AG08396 (cell line): Measurements from ENCODE around the gene RTP3.
A peak's percentile ranks its signal among the peaks of the same experiment; 100 is the strongest.
"Not testable (repeated sequence)": the region's sequence is repeated elsewhere in the genome, so short reads cannot be mapped to it uniquely, and the experiment has no call there.

Experiments
- DNase-seq: peaks from one replicate; pipeline ENCODE4 v3.0.0; 2012; ENCODE audit warnings: low spot score, mixed read lengths

The RTP3 gene

DNA sequence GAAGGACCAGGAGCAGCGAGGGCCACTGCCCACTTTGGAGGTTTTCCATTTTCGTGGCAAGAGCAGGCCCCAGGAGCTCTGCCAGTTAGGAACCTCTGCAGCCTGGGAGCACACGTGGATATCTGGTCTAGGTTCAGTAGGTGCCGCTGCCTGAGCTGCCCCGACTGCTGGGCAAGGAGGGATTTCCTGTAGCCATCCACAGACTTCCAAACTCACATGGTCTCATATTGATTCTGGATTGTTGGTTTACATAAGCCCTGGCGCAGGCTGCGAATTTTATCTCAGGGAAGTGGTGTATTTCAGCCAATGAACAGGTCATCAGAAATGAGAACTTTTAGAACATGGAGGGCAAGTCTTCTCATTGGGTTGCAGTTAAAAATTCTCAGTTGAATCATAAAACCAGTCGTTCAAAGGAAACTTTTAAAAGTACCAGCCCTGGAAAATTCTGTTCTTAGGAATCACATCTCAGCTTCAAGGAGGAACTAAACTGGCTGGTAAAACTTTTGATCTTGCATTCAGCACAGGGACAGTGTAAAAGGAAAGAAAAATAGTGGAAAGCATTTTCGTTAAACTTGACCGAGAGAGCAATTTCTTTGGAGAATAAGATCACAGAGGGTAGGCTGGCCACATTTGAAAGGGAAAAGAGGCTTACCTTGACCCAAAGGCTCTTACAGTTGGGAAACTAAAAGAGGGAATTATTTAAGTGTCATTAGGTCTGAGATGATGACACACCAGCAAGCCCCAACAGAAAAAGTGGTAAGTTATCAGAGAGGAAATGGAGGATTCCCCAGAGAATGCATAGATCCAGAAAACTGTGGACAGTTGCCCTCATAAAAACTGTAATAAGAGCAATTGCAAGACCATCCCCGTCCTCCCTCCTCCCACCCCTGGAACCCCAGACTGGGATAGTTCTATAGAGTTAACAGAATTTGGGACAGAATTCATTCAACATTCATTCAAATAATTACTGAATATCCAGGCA, 6.4 kb upstream of the RTP3 start:
- DNase-seq, result no peak

DNA sequence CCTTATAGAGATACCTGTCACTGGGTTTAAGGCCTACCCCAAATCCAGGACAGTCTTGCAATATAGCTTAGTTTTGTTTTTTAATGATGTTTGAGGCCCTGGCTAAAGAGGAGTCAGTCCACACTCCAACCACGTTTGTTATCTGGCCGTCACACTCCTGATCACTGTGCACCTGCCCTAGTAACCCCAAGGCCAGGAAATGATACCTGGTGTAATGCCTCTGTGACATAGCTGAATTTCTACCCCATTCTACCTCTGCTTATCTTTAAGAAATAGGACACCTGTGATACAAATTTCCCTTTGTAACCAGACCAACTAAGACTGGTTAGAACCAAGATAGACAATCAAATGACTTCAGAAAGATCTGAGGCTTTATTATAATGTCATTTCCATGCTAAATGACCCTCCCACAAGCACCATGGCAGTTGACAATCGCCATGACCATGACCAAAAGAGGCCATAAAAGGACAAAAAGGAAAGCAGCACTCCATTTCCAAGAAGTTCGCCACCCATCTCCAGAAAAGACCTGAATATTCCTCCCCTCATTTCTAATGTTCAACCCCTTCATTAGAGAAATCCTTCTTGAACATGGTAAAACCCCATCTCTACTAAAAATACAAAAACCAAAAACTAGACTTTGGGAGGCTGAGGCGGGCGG, 4.8 kb upstream of the RTP3 start:
- DNase-seq, result no peak

DNA sequence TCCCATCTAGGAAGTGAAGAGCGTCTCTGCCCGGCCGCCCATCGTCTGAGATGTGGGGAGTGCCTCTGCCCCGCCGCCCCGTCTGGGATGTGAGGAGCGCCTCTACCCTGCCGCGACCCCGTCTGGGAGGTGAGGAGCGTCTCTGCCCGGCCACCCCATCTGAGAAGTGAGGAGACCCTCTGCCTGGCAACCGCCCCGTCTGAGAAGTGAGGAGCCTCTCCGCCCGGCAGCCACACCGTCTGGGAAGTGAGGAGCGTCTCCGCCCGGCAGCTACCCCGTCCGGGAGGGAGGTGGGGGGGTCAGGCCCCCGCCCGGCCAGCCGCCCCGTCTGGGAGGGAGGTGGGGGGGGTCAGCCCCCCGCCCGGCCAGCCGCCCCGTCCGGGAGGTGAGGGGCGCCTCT, 3.3 kb upstream of the RTP3 start:
- DNase-seq, result not testable (repeated sequence)

DNA sequence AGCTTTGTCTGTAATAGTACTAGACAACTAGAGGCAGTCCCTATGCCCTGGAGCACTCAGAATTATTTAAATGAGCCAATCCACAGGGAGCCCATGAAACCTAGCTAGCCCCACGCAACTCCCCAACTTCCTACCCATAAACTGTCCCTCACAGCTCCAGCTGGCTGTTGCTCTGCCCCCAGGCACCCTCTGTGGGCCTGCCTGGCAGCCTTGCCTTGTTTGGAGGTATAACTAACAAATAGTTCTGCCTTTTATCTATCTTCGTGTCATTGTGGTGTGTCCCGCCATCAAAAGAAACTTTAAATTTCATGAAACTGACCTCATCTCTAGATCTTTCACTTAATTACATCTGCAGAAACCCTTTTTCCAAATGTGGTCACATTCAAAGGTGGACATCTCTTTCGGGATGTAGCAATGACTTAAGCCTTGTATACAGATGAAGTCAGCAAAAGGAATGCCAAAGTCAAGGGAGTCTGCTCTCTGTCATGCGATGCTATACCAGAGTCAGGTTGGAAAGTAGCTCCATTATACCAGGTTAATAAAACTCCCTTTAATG, 1.8 kb upstream of the RTP3 start:
- DNase-seq, result peak; percentile 77

DNA sequence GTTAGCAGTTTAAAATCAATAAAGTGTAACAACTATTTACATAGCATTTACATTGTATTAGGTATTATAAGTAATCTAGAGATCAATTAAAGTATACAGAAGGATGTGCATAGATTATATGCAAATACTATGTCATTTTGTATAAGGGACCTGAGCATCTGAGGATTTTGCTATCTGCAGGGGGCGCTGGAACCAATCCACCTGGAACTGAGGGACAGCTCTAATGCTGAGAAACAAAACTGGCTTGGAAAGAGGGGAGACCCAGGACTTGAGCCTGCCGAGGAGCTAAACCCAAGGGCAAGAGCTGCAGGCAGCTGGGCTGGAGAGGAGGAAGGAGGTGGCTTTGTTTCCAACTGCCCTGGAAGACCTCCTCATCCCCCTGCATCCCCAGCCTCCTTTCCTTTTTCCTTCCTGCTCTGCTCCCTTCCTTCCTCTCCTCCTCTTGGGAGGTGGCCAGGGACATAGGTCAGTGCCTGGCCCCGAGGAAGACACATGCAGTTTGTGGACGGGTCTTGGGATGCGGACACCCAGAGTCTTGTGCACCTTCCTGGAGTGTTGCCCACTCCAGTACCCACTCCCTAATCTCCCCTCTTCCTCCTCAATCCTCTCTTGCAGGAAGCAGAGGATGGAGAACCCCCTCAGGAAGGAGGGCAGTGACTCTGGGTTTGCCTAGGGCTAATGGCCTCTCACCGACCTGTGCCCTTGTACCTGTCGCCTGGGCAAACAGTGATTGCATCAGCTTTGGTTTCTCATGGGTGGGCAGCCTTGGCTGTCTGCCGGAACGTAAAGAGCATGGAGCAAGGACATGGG, 825 bp upstream of the RTP3 start:
- DNase-seq, result no peak

DNA sequence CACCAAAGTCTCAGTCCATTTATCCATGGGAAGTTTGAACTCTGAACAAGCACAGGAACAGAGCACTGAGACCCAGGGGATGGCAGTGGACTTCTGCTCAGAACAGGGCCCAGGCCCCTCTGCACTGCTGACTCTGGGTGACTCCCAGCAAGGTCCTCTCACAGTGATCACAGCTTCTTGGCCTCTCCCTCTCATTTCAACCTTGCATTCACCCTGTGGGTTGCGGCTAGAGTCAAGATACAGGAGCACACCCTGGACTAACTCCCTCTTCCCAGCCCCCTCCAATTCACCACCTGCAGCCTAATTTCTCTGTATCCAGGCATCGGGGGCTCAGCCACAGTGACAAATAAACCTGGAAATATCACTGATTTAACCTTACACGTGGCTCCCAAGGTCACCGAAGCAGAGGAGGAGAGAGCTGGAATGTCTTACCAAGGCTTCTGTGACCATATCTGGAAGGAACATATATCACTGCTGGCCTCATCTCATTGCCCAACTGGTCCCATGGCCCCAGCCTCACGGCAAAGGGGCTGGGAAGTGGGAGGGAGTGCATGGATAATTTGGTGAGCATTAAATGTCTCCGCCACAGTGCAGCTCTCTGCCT, 1.2 kb downstream of the RTP3 start:
- no peak for DNase-seq

DNA sequence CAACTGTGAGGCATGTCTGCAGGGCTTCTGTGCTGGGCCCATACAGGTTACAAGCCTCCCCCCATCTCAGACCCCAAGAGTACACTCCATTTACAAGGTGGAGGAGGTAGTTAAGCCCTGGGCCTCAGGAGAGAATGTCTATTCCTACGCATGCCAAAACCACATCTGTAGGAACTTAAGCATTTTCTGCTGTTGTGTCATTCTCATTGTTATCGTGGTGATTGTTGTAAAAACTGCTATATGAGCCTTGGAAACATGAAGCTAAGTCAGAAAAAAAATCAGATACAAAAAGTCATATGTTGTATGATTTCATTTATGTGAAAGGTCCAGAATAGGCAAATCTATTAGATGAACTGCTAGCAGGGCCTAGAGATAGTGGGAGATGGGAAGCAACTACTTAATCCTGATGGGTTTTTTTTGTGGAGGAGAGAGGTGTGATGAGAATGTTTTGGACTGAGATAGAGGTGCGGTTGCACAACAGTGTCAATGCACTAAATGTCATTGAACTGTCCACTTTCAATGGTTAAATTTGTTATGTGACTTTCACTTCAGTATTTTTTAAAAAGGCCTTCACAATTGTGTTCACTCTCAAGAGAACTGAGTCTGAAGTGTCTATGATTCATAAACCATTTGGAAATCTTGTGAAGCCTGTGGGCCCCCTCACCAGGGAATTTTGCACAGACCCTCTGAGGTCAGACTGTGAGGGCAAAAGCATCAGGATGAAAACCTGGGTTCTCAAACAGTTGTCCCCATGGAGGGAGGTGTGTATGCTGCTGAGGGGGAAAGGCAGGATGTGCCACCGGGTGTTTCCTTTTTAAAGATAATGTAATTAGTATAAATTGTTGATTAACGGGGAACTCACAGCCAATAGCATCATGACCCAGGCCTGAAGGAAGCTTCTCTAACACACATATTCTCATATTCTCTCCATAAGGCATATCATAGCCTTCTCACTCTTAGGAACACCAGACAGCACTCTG, 3.2 kb downstream of the RTP3 start:
- DNase-seq, result no peak

DNA sequence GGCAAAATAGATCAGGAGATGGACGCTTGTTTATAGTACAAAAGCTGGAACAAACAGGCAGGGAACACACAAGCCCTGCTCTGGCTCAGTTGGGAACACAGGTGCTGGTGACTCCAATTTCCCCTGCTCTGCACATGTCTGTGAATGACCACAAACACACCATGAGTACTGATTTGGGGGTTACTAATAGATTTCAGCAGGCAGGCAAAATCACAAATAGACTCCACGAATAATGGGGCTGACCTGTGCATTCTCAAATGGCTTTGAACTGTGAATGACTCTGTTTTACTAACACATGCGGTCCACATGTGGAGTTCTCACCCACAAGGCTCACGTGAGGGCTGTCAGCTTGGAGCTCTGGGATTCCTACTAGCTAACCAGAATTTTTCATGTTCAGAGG, 3.9 kb downstream of the RTP3 start:
- no peak for DNase-seq

DNA sequence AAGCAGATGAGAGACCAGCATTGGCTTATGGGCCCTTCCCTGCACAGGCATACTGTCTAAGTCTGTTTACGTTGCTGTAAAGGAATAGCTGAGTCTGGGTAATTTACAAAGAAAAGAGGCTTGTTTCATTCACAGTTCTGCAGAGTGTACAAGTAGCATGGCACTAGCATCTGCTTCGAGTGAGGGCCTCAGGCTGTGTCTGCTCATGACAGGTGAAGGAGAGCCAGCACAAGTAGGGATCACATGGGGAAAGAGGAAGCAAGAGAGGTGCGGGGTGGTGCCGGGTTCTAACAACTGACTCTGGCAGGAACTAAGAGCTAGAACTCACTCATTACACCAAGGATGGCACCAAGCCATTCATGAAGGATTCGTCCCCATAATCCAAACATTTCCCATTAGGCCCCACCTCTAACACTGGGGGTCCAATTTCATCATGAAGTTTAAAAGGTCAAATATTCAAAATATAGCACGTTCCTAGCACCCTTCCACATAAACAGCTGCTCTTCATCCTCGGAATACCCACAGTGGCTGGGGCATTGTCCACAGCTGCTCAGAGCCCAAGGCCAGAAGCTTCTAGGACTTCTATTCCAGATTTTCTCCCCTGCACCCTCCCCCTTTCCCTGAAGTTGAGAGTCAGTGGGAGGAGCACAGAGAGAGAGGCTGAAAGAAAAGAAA, 5.6 kb downstream of the RTP3 start:
- DNase-seq, result no peak

DNA sequence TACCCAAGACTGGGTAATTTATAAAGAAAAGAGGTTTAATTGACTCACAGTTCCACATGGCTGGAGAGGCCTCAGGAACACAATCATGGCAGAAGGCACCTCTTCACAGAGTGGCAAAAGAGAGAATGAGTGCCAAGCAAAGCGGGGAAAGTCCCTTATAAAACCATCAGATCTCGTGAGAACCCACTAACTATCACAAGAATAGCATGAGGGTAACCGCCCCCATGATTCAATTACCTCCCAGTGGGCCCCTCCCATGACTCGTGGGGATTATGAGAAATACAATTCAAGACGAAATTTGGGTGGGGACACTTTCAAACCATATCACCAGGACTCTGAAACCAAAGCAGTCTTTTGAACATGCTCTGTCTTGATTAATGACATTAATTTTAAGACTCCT, 7.0 kb downstream of the RTP3 start:
- no peak for DNase-seq

DNA sequence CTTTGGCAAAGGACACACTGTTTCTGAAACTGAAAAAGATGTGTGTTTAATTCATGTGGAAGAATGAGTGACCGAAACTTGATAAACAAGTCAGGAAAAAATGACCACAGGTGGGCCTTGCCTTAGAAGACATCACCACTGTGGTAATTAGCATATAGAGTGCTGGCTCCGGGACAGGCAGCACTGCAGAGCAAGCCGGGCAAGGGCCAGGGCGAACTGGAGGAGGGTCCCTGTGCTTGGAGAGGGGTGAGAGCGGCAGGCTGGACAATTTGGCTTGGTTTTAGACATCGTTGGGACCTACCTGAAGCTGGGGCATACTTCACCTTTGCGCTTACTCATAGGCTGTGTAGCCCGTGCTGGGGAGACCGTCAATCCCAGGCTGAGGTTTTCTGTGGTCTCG, 8.2 kb downstream of the RTP3 start:
- DNase-seq, result no peak

DNA sequence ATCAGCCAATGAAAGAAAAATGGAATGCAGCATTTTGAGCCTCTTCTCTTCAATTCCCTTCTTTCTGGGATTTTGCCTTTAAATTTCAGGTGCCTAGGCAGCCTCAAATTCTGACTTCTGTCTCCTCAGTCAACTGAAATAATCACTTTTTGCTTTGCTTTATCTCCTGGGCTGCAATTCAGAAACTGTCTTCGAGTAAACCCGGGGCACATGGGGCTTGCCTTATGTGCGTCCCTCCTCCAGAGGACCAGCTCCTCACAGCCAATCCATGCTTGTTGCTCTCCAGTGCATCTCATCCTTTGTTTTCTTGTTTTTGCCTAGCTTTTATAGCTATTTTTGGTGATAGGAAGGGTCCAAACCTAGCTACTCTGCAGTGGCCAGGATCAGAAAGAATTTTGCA, 8.8 kb downstream of the RTP3 start:
- no peak for DNase-seq

DNA sequence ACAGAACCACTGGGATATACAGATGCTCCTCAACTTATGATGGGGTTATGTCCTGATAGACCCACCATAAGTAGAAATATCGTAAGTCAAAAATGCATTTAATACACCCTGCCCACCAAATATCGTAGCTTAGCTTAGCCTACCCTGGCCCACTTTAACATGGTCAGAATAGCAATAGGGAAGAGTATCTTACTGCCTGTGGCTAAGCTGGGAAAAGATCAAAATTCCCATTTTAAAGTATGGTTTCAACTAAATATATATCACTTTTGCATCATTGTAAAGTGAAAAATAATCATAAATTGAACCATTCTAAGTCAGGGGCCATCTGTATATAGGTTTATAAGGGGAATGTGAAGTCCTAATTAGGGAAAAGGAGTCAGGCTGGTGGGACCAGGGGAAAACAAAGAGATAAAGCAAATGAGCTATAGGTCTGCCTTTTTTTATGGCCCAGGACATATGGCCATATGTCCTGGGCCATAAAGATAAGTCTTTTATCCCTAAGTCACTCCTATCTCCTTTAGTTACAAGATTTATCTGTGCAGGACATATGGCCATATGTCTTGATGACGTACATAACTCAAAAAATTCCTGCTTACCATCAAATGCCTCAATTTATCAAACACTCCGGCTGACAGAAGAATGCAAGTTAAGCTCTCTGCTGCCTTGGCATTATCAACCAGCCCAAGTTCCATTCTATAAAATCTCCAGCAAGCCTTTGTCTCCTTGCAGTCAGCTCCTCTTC, 11.2 kb downstream of the RTP3 start:
- no peak for DNase-seq

DNA sequence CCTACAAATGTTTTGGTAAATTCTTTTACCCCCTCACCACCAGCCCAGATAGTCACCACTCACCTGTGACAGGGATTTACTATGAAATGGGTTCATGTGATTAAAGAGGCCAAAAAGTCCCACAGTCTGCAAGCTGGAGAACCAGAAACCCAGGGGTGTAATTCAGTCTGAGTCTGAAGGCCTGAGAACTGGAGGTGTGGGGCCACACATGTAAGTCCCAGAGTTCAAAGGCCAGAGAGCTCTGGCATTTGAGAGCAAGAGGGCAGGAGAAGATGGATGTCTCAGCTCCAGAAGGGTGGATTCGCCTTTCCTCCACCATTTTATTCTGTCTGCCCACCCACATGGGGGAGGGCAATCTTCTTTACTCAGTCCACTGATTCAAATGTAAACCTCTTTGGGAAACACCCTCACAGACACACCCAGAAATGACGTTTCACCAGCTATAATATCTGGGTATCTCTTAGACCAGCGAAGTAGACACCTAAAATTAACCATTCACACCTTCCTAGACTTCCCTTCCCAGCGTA, 11.9 kb downstream of the RTP3 start:
- no peak for DNase-seq

DNA sequence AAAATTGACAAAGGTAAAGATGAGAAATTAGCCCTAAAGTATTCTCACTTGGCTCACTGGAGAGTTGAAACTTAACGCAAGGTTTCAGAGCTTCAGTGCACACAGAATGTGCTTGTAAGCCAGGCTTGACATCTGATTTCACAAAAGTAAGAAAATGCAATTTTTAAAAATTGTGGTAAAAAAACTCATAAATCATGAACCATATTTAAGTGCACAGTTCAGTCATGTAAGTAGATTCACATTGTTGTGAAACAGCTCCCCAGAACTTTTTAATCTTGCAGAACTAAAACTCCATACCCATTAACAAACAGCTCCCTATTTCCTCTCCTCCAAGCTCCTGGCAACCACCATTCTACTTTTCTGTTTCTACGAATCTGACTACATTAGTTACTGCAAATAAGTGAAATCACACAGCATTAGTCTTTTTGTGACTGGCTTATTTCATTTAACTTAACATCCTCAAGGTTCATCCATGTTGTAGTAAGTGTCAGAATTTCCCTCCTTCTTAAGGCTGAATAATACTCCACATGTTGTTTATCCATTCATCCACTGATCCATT, 14.5 kb downstream of the RTP3 start:
- DNase-seq, result no peak

DNA sequence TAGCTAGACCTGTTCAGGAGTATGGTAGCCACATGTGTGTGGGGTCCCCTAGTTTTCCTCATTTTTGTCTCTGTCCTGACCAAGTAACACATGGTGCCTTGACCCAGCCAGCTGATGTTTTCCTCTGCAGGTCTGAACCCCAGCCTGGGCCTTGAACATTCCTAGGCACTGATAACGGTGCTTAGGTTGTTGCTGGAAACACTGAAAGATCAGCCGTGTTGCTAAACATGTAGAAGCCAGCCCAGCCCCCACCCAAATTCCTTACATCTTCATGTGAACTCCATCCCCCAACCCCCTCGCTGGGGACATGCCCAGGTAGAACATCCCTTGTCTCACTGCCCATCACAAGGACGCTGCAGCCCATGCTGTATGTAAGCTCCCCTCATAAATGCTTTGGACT, 18.7 kb downstream of the RTP3 start:
- DNase-seq, result no peak

DNA sequence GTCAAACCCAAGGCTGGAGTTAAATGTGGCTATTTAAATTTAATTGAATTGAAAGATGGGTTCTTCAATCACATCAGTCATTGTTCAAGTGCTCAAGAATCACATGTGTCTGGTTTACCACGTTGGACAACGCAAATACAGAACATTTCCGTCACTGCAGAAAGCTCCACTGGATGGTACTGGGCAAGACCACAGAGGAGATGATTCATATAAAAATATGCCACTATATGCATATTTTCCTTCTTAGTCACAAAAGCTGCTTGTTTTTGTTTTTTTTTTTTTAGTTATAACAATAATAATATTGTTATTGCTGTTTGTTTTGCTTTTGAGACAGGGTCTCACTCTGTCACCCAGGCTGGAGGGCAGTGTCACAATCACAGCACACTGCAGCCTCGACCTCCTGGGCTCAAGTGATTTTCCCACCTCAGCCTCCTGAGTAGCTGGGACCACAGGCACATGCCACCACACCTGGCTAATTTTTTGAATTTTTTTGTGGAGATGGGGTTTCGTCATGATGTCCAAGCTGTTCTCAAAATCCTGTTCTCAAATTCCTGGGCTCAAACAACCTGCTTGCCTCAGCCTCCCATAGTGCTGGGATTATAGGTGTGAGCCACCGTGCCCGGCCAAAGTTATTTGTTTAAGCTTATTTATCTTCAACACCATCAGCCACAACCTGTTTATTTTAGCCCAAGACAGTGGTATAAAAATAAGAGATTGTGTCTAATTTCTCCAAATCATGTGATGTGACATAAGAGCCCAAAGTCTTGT, 19.4 kb downstream of the RTP3 start:
- DNase-seq, result peak; percentile 52

DNA sequence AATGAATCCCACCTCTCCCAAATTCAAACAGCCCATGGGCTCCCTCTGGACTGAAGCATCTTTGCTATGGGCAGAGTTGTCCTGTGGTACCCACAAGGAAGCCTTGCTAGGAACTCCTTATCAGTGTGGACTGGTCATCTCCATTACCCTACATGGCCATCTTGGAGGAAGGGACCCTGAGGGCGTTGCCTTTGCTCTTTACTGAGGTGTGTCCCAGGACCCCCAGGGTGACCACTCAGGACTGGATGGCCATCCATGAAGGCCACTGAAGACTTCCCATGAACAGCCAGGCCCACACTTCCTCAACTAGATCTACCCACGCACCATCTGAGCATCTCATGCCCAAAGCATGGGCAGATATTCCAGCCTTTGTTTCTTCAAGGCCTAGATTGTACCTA, 20.0 kb downstream of the RTP3 start:
- no peak for DNase-seq
